Muscle of leg (tissue), 11 donors: Measurements from ENCODE around the gene FAS. TPM values are rescaled to one million over a fixed set of nuclear protein-coding genes. Genes with fewer than 3 reads are reported as not detected.

Experiments used
- DNase-seq: peaks from one replicate; pipeline ENCODE4 v3.0.0; 2013
- H3K27ac ChIP-seq: one replicate; pipeline ENCODE4 v1.5.1; 2013; ENCODE audit warnings: mild to moderate bottlenecking, low read length, control low read depth
- H3K27me3 ChIP-seq: one replicate; pipeline ENCODE4 v1.6.1; 2013; ENCODE audit warnings: low read length; ENCODE audit not compliant: control insufficient read depth, insufficient read depth
- H3K36me3 ChIP-seq: one replicate; pipeline ENCODE4 v1.6.1; 2013; ENCODE audit warnings: low read length; ENCODE audit not compliant: control insufficient read depth, insufficient read depth
- H3K4me1 ChIP-seq: one replicate; pipeline ENCODE4 v1.6.1; 2013; ENCODE audit warnings: low read length; ENCODE audit not compliant: control insufficient read depth, insufficient read depth
- H3K4me3 ChIP-seq: one replicate; pipeline ENCODE4 v1.5.1; 2013; ENCODE audit warnings: low read length, control low read depth
- H3K9me3 ChIP-seq: replicated peaks from 2 replicates; pipeline ENCODE4 v1.6.1; 2013; ENCODE audit warnings: low read depth, low read length; ENCODE audit not compliant: control insufficient read depth
- WGBS: methylation state at CpG from one replicate; pipeline ENCODE4 v1.1.5; 2013; ENCODE audit warnings: missing lambda C conversion rate; ENCODE audit not compliant: insufficient coverage; 5-methylcytosine and 5-hydroxymethylcytosine counted together
- polyA plus RNA-seq, 8 donors: library from polyadenylated mRNA; unstranded; fragments of 120-200 nt; gene quantifications; one replicate each; pipeline versions ENCODE4 v1.2.1 to v1.2.3, GENCODE V29; 2013; ENCODE audit warnings: inconsistent platforms in 1 of 8, low replicate concordance in 1 of 8; ENCODE audit not compliant: insufficient read length in 8 of 8, insufficient read depth in 1 of 8
- total RNA-seq: library from RNA; stranded (reverse); fragments of 120-200 nt; gene quantifications from one replicate; pipeline ENCODE4 v1.2.4, GENCODE V29; 2013

FAS gene
- total and polyA plus RNA-seq, 9 donors = 5.6 to 12.1 (median 7.7) TPM

GRCh38 chr10:89029785-89030437 is 39.3 kb downstream of the FAS start:
- Histone ChIP-seq H3K36me3 (no peaks in the 10 kb centered on the region), H3K27ac (no peak overlapping the region), H3K27me3 (no peaks in the 10 kb centered on the region), H3K4me3 (no peak overlapping the region), H3K4me1 (peaks cover 4% of the 10 kb centered on the region), H3K9me3 (no peaks in the 10 kb centered on the region)
- no CpG with 5 or more reads among the region's 8 CpGs for WGBS
- peak; percentile 84 for DNase-seq

- WGBS = no CpG with 5 or more reads among the region's 2 CpGs
- Histone ChIP-seq H3K4me3 (no peak overlapping the region), H3K9me3 (no peaks in the 10 kb centered on the region), H3K36me3 (no peaks in the 10 kb centered on the region), H3K27ac (no peak overlapping the region), H3K27me3 (no peaks in the 10 kb centered on the region), H3K4me1 (no peaks in the 10 kb centered on the region)
- no peak for DNase-seq
These were observed 40.2 kb downstream of the FAS start for GRCh38 chr10:89030791-89031190.

GRCh38 chr10:89032141-89032891 is 41.7 kb downstream of the FAS start:
- no peak overlapping the region for H3K4me3 ChIP-seq
- no peaks in the 10 kb centered on the region for H3K4me1 ChIP-seq
- no peak for DNase-seq
- H3K27me3 ChIP-seq = no peaks in the 10 kb centered on the region
- no peaks in the 10 kb centered on the region for H3K36me3 ChIP-seq
- WGBS = 72% methylated on average over 4 of the region's 8 CpGs
- no peak overlapping the region for H3K27ac ChIP-seq
- H3K9me3 ChIP-seq = no peaks in the 10 kb centered on the region

- H3K36me3 ChIP-seq = no peaks in the 10 kb centered on the region
- no CpG with 5 or more reads among the region's 1 CpG for WGBS
- no peak overlapping the region for H3K4me3 ChIP-seq
- no peak overlapping the region for H3K27ac ChIP-seq
- DNase-seq = no peak
- no peaks in the 10 kb centered on the region for H3K4me1 ChIP-seq
- no peaks in the 10 kb centered on the region for H3K9me3 ChIP-seq
- H3K27me3 ChIP-seq = no peaks in the 10 kb centered on the region
These were observed 44.9 kb downstream of the FAS start for GRCh38 chr10:89035461-89035860.

- Histone ChIP-seq H3K9me3 (no peaks in the 10 kb centered on the region), H3K27ac (no peak overlapping the region), H3K27me3 (no peaks in the 10 kb centered on the region), H3K4me3 (no peak overlapping the region), H3K4me1 (no peaks in the 10 kb centered on the region), H3K36me3 (no peaks in the 10 kb centered on the region)
- no CpG with 5 or more reads among the region's 3 CpGs for WGBS
- no peak for DNase-seq
These were observed 46.5 kb downstream of the FAS start for GRCh38 chr10:89037096-89037495.

- WGBS = no CpG with 5 or more reads among the region's 2 CpGs
- H3K27ac ChIP-seq = no peak overlapping the region
These were observed 52.0 kb downstream of the FAS start for GRCh38 chr10:89042562-89042961.

GRCh38 chr10:89043052-89043451 is 52.5 kb downstream of the FAS start:
- H3K27me3 ChIP-seq = no peaks in the 10 kb centered on the region
- H3K36me3 ChIP-seq = no peaks in the 10 kb centered on the region
- H3K4me3 ChIP-seq = no peak overlapping the region
- no peaks in the 10 kb centered on the region for H3K9me3 ChIP-seq
- DNase-seq = no peak
- H3K4me1 ChIP-seq = no peaks in the 10 kb centered on the region
- H3K27ac ChIP-seq = no peak overlapping the region
- no CpG with 5 or more reads among the region's 4 CpGs for WGBS

More at GRCh38 chr10:89042562-89042961, 52.0 kb downstream of the FAS start:
- no peaks in the 10 kb centered on the region for H3K36me3 ChIP-seq
- no peaks in the 10 kb centered on the region for H3K27me3 ChIP-seq
- no peak overlapping the region for H3K4me3 ChIP-seq
- DNase-seq = no peak
- no peaks in the 10 kb centered on the region for H3K9me3 ChIP-seq
- no peaks in the 10 kb centered on the region for H3K4me1 ChIP-seq

- no peak for DNase-seq
- 92% methylated on average over 1 of the region's 2 CpGs for WGBS
- H3K9me3 ChIP-seq = no peaks in the 10 kb centered on the region
These were observed 56.8 kb downstream of the FAS start for GRCh38 chr10:89047397-89047796.

GRCh38 chr10:89051593-89051992 is 61.0 kb downstream of the FAS start:
- no peaks in the 10 kb centered on the region for H3K9me3 ChIP-seq
- no peaks in the 10 kb centered on the region for H3K27me3 ChIP-seq
- H3K36me3 ChIP-seq = no peaks in the 10 kb centered on the region
- no peak overlapping the region for H3K4me3 ChIP-seq
- no peaks in the 10 kb centered on the region for H3K4me1 ChIP-seq
- H3K27ac ChIP-seq = no peak overlapping the region
- DNase-seq = no peak

More at GRCh38 chr10:89047397-89047796, 56.8 kb downstream of the FAS start:
- Histone ChIP-seq H3K4me3 (no peak overlapping the region), H3K27me3 (no peaks in the 10 kb centered on the region), H3K36me3 (no peaks in the 10 kb centered on the region), H3K27ac (no peak overlapping the region), H3K4me1 (no peaks in the 10 kb centered on the region)

GRCh38 chr10:89053555-89053954 is 63.0 kb downstream of the FAS start:
- Histone ChIP-seq H3K27me3 (no peaks in the 10 kb centered on the region), H3K4me1 (no peaks in the 10 kb centered on the region), H3K4me3 (no peak overlapping the region), H3K9me3 (no peaks in the 10 kb centered on the region), H3K36me3 (no peaks in the 10 kb centered on the region), H3K27ac (no peak overlapping the region)
- no peak for DNase-seq
- WGBS = 100% methylated on average over 1 of the region's 5 CpGs
